COR-L47 (cell line): ENCODE measurements around the gene PCDHAC2.

ENCODE experiments used
- DNase-seq: peaks from one replicate; lab custom pipeline; 2025; lab: John Stamatoyannopoulos, UW

PCDHAC2 gene

GRCh38 chr5:140966293-140967225 is at the start of gene PCDHAC2:
Gene PCDHAC2 (plus strand): TSS chr5:140966476. CDS start chr5:140966767, 291 bp downstream.
- DNase-seq = peak; percentile 34

DNA sequence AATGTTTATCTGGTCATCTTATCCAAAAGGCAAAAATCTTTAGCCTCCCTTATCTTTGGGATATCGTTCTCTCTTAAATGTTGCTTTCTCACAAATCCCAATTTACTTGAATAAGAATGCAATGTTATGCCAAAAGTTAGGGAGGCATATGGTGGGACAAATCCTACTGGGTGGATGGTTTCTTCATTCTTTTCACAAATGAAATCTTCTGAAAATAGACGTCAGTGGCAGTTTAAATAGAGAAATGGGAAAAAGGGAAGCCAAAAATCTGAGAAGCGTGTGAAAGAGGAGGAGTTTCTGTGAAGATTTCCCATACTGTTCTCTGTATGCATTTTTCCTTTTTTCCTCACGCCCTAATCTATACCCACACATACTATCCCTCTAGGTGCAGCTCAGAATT is 42.7 kb upstream of the PCDHAC2 start:
- no peak for DNase-seq

GRCh38 chr5:140925806-140926442 is 40.4 kb upstream of the PCDHAC2 start, which contains the start of gene PCDHAC1:
Gene PCDHAC1 (plus strand): TSS chr5:140926299. CDS start chr5:140926893, 594 bp downstream.
- DNase-seq = no peak

DNA sequence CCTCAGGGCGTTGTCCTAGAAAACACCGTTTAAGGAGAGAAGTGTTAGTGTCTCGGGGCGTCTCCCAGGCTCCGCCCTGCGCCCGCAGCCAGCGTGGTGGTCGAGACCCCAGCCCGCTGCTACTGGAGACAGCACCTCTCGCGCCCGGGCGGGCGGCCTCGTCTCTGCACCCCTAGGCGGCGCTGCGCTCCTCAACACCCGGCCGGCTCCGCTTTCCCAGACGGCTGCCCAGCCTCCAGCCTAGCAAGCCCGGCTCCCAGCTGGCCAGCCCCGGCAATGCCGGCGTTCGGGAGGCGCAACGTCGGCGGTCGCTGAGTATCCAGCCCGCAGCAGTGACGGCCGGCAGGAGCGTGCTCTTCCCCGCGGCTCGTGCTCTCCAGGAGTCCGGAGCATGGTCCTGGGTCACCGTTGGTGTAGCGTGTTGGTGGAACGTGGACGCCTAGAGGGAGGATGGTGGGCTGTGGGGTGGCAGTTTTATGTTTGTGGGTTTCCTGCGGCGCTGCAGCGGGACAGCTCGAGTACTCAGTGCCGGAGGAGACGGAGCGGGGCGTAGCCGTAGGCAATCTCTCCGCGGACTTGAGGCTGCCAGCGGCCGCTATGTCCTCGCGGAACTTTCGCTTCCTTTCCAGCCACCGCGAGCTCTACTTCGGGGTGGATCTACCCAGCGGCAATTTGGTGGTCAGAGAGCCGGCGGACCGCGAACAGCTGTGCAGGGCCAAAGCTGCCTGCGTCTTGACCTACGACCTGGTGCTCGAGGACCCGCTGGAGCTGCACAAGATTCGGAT is 39.6 kb upstream of the PCDHAC2 start:
- DNase-seq = peak; percentile 64

- no peak for DNase-seq
Observed at GRCh38 chr5:140927228-140927573, 39.1 kb upstream of the PCDHAC2 start.

DNA sequence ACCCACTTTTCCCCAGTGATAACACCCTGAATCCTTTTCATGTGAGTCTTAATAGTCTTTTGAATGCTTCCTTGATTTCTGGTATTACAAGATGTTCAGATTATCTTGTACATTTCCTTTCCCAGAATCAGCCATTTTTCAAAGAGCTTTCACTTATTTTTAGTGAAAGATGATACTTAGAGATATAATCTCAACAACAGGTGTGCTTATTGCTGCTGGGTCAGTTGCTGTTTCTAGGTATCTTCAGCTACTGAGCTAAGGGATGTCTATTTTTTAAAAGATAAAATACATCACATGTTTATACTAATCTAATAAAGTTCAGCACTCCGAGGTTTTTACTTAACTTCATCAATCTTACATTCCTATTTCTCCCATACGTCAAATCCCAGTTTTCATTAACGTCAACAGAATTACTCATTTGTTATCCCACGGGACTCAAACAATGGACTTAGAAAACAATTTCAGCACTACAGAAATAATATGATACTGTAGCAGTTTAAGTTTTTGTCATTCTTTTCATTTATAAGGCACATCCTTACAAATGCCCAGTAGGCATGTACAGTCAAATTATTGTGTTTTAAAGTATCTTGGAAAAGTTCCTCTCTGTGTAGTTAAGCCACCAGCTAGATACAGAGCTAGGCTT is 31.2 kb upstream of the PCDHAC2 start:
- DNase-seq = no peak

- no peak for DNase-seq
Observed at GRCh38 chr5:140946578-140946977, 19.7 kb upstream of the PCDHAC2 start.

DNA sequence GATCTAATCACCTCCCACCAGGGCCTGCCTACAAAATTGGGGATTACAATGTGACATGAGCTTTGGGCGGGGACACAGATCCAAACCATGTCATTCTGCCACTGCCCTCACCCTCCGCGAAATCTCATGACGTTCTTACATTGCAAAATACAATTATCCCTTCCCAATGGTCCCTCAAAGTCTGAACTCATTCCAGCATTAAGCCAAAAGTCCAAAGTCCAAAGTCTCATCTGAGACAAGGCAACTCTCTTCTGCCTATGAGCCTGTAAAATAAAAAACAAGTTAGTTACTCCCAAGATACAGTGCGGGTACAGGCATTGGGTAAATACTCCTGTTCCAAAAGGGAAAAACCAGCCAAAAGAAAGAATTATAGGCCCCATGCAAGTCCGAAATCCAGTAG is 14.6 kb upstream of the PCDHAC2 start:
- no peak for DNase-seq

GRCh38 chr5:140953234-140953633 is 13.0 kb upstream of the PCDHAC2 start:
- DNase-seq = no peak

- no peak for DNase-seq
Observed at GRCh38 chr5:140962190-140962589, 4.1 kb upstream of the PCDHAC2 start.

DNA sequence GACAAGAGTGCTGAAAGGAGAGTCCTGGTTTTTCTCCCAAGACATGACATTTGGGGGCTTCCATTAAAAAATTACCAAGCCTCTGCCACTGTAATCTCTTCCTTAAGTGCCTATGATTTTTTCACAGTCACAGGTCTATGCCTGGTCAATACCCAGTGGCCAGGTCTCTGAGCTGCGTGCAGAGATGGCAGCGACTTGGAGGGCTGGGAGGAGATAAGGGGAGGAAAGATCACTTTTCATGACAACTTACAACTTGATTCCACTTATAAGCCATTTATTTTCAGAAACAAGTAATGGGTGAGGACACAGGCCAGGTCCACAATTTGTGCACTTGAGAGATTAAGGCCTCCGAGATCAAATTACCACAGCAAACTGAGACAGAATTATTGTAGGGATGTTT is 1.9 kb upstream of the PCDHAC2 start:
- DNase-seq = no peak

DNA sequence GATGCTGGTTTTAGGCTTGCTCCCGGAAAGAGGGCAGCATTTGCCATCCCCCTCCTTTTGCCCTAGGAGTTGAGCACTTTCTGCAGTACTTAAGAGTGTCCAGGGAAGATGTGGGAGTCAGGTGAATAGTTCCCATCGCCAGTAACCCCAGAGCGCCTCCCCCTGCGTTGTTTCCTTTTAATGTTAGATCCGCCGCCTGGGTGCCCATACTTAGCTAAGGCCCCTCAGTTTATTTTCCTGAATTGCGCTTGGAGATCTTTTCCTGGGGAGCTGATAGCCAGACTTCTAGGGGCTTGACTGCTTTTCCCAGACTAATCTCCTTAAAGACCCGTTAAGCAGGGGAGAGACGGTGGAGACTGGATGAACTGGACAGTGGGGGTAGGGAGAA is 377 bp upstream of the PCDHAC2 start:
- DNase-seq = no peak

DNA sequence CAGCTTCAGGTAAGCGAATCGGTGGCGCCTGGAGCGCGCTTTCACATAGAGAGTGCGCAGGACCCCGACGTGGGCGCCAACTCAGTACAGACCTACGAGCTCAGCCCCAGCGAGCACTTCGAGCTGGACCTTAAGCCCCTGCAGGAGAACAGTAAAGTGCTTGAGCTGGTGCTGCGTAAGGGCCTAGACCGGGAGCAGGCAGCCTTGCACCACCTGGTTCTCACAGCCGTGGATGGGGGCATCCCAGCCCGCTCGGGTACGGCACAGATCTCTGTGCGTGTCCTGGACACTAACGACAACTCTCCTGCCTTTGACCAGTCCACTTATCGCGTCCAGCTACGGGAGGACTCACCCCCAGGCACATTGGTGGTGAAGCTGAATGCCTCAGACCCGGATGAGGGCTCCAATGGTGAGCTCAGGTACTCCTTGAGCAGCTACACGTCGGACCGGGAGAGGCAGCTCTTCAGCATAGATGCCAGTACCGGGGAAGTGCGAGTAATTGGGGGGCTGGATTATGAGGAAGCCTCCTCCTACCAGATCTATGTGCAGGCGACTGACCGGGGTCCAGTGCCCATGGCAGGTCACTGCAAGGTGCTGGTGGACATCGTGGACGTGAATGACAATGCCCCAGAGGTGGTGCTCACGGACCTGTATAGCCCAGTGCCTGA is 1.1 kb downstream of the PCDHAC2 start:
- DNase-seq = no peak

- no peak for DNase-seq
Observed at GRCh38 chr5:140969880-140970279, 3.6 kb downstream of the PCDHAC2 start.

- DNase-seq = no peak
Observed at GRCh38 chr5:140973550-140973949, 7.3 kb downstream of the PCDHAC2 start.

GRCh38 chr5:140977003-140977402 is 10.7 kb downstream of the PCDHAC2 start:
- no peak for DNase-seq

DNA sequence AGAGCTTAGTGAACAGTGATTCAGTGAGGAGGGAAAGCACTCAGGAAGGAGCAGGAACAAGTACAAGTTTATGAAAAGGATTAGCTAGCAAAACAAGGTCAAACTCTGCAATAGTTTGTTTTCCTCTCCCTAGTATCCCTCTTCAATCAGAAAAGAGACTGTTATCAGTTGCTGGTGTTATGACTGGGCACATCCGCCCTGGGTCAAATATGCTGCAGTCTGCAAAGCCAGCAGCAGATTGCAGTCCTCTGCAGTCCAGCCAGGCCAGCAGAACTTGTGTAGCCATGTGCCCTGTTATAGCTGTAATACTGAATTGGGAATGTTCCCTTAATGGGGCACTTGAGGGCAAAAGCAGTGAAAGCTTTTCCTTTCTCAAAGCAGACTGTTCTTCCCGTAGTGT is 12.0 kb downstream of the PCDHAC2 start:
- DNase-seq = no peak

DNA sequence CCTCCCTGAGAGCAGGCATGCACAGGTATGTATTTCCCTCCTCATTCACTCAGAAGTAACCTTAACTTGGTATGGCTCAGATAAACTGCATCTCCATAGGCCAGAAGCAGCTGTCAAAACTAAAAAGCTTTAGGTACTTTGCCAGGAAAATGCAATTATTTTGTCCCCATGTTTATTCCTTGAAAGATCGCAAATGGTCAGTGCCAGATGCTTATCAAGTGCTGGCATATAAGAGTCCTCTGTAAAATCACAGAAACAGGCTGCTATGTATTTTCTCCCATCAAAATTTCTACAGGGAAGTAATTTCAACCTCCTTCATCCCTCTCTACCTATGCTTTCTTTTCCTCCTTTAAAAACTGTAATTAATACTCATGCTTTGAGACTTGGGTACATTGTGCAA is 12.7 kb downstream of the PCDHAC2 start:
- DNase-seq = no peak

DNA sequence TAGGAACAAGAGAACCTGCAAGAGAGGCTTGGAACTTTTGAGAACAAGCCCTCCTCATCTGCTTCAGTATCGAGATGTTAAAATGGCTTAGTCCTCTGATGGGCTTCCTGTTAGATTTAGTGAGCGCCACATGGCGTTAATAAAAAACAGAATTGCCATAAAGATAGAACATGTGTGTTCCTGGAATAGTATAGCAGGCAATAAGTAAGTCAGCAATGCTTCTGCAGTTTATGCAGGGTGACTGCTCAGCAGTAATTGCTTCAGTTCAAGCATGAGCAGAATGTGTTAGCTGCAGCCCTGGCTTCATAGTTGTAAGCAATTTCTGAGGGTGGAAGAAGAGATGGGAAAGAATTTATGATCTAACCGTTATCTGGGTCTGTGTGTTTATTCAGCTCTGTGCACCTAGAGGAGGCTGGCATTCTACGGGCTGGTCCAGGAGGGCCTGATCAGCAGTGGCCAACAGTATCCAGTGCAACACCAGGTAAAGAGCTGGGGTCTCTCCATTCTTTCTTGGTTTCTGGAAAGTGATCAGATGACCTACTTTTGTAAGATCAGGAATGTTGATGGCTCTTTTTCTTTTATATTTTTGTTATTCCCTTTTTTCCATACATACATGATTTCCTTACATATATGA is 15.9 kb downstream of the PCDHAC2 start:
- DNase-seq = no peak

- no peak for DNase-seq
Observed at GRCh38 chr5:140986117-140986521, 19.8 kb downstream of the PCDHAC2 start.

DNA sequence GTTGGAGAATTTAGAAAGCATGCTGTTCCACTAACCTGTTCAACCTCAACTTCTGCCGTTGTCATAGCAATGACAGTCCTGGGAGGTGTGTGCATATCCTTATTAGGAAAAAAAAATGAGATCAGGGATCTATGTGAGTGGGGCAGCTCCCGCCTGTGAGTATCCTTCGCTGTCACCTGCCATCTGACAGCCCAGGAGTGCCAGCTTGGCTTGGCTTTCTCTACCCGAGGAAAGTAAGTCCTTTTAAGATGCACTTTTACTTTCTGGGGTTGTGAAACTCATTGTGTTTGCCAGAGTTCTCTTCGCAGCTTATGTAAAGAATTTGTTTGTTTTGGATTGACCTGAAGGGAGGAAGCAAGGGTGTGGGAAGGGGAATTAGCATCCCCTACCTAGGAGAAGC is 21.8 kb downstream of the PCDHAC2 start:
- DNase-seq = no peak
